ENCODE measurements around the gene CCDC187. TPM values are rescaled to one million over a fixed set of nuclear protein-coding genes. Genes with fewer than 3 reads are reported as not detected.
A peak's percentile ranks its signal among the peaks of the same experiment; 100 is the strongest.

Gene CCDC187
- total RNA-seq, 2 experiments from 2014 or later, result 0.07 TPM; not detected in 1

DNA sequence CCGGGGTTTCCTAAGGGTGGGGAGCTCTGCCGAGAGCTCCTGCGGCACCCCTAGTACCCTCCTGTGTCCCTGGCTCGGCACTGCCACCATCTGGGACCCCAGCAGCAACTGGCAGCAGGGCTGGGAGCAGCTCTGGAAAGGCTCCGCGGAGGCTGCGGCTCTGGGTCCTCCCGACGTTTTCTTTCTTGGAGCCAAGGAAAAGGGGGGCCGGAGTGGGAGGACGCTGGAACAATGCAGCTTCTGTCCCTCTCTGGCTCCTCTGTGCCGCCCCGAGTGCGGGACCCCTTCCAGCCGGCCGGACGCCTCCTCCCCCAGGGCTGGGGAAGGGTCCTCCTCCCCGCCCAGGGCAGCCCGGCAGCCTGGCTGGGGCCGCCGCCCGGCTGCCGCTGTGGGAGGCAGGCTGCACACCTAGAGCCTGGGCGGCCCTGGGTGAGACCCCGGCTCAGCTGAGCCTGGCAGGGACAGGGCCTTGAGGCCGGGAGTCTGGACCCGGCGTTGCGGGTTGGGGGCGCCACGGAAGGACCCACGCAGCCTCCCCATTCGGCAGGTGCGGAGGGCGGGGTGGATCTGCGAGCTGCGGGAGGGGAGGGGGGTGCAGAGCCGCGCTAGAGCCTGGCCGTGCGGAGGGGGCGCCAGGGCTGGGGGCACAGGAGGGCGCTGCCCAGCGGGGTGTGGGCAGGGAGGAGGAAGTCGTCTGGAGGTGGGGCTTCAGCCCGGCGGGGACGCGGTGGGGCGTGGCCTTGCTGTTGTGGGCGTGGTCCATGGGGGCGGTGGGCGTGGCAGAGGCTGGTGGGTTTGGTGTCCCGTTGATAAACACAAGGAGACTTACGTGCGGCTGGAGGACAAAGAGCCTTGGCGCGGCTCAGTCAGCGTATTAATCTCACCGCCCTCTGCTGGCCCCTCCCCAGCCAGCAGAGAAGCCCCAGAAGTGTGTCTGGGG is 38.6 kb upstream of the CCDC187 start:
- H3K9me3 Mint-ChIP-seq, result no peaks in the 10 kb centered on the region
- no peak overlapping the region for H3K27ac Mint-ChIP-seq
- TF ChIP-seq, protein P1, sequence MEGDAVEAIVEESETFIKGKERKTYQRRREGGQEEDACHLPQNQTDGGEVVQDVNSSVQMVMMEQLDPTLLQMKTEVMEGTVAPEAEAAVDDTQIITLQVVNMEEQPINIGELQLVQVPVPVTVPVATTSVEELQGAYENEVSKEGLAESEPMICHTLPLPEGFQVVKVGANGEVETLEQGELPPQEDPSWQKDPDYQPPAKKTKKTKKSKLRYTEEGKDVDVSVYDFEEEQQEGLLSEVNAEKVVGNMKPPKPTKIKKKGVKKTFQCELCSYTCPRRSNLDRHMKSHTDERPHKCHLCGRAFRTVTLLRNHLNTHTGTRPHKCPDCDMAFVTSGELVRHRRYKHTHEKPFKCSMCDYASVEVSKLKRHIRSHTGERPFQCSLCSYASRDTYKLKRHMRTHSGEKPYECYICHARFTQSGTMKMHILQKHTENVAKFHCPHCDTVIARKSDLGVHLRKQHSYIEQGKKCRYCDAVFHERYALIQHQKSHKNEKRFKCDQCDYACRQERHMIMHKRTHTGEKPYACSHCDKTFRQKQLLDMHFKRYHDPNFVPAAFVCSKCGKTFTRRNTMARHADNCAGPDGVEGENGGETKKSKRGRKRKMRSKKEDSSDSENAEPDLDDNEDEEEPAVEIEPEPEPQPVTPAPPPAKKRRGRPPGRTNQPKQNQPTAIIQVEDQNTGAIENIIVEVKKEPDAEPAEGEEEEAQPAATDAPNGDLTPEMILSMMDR (IDR thresholded peaks at IDR 0.05), result no peak
- ChIA-PET CTCF (no interaction called here), POLR2A (interaction anchor here (1.4 kb wide), 2 partner anchors 11 to 12 kb away, joined by 3 read pairs; no protein-coding TSS in a partner anchor)
- H3K4me3 Mint-ChIP-seq, result no peak overlapping the region
- ATAC-seq (peak; percentile 88), DNase-seq (peak; percentile 81)
- intact Hi-C loops (cut with micrococcal nuclease), result no loop called here
- peaks cover 5% of the 10 kb centered on the region for H3K4me1 Mint-ChIP-seq (ENCODE audit: low read depth)
- H3K36me3 Mint-ChIP-seq (ENCODE audit: low read depth), result no peaks in the 10 kb centered on the region
- no peaks in the 10 kb centered on the region for H3K27me3 Mint-ChIP-seq

DNA sequence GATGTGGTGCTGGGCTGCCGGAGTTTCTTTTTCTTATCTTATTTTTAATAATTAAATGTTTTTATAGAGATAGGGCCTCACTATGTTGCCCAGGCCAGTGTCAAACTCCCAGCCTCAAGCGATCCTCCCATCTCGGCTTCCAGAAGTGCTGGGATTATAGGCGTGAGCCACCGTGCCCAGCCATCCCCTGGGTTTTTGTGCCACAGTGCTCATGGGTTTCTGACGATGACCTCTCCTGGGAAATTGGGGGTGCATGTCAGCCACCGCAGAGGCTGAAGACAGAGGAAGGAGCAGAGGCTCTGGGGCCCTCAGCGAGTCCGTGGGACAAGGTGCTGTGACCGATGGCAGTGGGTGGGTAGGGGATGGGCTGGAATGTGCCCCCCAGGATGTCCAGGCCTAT is 37.9 kb upstream of the CCDC187 start:
- Mint-ChIP-seq H3K27me3 (no peaks in the 10 kb centered on the region), H3K4me1 (ENCODE audit: low read depth) (peaks cover 5% of the 10 kb centered on the region), H3K27ac (no peak overlapping the region), H3K9me3 (no peaks in the 10 kb centered on the region), H3K36me3 (ENCODE audit: low read depth) (no peaks in the 10 kb centered on the region), H3K4me3 (no peak overlapping the region)
- CTCF ChIA-PET, result no interaction called here
- POLR2A ChIA-PET, result interaction anchor here (1.4 kb wide), 1 partner anchor 11 kb away, joined by 3 read pairs; no protein-coding TSS in a partner anchor
- intact Hi-C loops (cut with micrococcal nuclease), result no loop called here
- ATAC-seq (no peak), DNase-seq (no peak)
- TF ChIP-seq, protein P1 (IDR thresholded peaks at IDR 0.05), result no peak

DNA sequence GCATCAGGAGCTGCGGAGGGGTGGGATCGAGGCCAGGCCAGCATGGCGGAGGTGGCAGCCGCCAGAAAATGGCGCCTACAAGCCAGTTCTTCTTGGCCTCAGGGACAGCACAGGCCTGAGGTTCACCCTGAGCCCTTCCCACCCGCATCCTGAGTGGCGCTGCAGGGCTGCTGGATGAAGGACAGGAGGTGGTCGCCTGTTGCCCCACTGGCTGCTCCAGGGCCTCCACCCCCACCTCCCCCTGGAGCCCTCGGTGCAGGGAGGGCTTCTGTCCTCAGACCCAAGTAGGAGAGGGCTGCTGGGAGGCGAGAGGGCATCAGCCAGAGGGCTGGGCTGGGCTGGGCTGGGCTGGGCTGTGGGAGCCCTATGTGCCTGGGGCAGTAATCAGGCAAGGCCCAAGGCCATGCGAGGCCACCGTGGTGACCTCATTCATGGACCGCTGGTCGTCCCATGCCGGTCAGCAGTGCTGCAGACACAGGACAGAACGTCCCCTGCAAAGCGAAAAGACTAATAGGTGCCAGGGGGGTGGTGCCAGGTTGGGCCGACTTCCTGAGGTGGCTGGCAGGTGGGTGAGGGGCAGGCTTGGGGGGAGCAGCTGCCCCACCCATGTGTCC is 37.3 kb upstream of the CCDC187 start:
- ATAC-seq (no peak), DNase-seq (no peak)
- H3K27me3 Mint-ChIP-seq, result no peaks in the 10 kb centered on the region
- TF ChIP-seq, protein P1 (IDR thresholded peaks at IDR 0.05), result no peak
- no peaks in the 10 kb centered on the region for H3K9me3 Mint-ChIP-seq
- H3K4me3 Mint-ChIP-seq, result no peak overlapping the region
- H3K27ac Mint-ChIP-seq, result no peak overlapping the region
- intact Hi-C loops (cut with micrococcal nuclease), result no loop called here
- CTCF ChIA-PET, result interaction anchor here (1.4 kb wide), 1 partner anchor 82 kb away, joined by 3 read pairs; no protein-coding TSS in a partner anchor
- H3K36me3 Mint-ChIP-seq (ENCODE audit: low read depth), result no peaks in the 10 kb centered on the region
- H3K4me1 Mint-ChIP-seq (ENCODE audit: low read depth), result peaks cover 5% of the 10 kb centered on the region
- POLR2A ChIA-PET, result interaction anchor here (0.9 to 1.4 kb wide), 2 partner anchors 10 to 12 kb away, joined by 3 read pairs; no protein-coding TSS in a partner anchor

DNA sequence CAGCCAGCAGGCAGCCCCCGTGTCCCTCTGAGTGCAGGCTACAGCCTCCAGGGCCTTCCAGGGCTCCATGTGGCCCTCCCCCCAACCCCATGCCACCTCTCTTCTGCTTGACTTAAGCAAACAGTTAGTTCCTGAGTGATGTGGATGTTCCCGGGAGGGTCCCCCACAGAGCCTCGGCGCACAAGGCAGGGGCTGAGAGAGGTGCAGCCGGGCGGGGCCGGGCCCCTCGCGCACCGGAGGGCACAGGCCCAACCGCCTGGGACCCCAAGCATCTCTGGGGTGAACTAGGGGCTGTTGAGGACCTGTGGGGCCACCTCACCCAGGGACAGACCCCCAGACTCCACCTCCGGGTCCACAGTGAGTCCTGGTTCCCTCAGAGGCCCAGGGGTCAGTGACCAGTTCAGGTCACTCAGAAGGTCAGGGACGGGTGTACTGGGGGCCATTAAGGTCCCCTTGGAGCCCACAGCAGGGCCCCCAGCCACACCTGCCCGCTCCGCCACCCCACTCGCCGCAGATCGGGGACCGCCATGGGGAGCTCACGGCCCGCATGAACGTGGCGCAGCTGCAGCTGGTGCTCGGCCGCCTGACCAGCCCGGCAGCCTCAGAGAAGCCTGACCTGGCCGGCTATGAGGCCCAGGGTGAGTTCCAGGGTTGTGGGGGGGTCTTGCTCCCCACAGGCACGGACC is 36.6 kb upstream of the CCDC187 start:
- Mint-ChIP-seq H3K27me3 (no peaks in the 10 kb centered on the region), H3K27ac (no peak overlapping the region), H3K36me3 (ENCODE audit: low read depth) (no peaks in the 10 kb centered on the region), H3K9me3 (no peaks in the 10 kb centered on the region), H3K4me1 (ENCODE audit: low read depth) (peaks cover 5% of the 10 kb centered on the region), H3K4me3 (no peak overlapping the region)
- intact Hi-C loops (cut with micrococcal nuclease), result no loop called here
- DNase-seq, result no peak
- CTCF ChIA-PET, result interaction anchor here (1.0 to 1.4 kb wide), 2 partner anchors 13 to 83 kb away, joined by 3 to 4 read pairs; partner anchors contain the start of gene GPSM1
- POLR2A ChIA-PET, result interaction anchor here (0.9 to 1.4 kb wide), 3 partner anchors 9 to 13 kb away, joined by 3 read pairs; no protein-coding TSS in a partner anchor
- TF ChIP-seq, protein P1 (IDR thresholded peaks at IDR 0.05), result no peak
- ATAC-seq, result no peak
